H1 (cell line): Measurements from ENCODE around the gene SLC7A6OS. TPM values are rescaled to one million over a fixed set of nuclear protein-coding genes. Genes with fewer than 3 reads are reported as not detected.

ENCODE experiments used
- CTCF ChIA-PET: fragments of 300-600 bp; sonication (Branson Sonifier 250); formaldehyde crosslinking; loops from one replicate; lab custom pipeline; 2021; ENCODE audit not compliant: partially characterized antibody; lab: Charles Lee
- POLR2A ChIA-PET: fragments of 300-600 bp; sonication (Branson Sonifier 250); formaldehyde crosslinking; loops from one replicate; lab custom pipeline; 2021; ENCODE audit warnings: inconsistent platforms; ENCODE audit not compliant: partially characterized antibody; lab: Charles Lee
- DNase-seq, 2 experiments: peaks; one replicate each; pipeline versions ENCODE4 v3.0.0 to v3.0.0-alpha.2; 2010 to 2022; ENCODE audit warnings: low spot score in 2 of 2, low read depth in 1 of 2, mixed read lengths in 1 of 2
- FAIRE-seq: peaks from 2 replicates; lab custom pipeline; 2011; peaks lifted over from hg19 to GRCh38; lab: Jason Lieb, UNC
- H2AFZ ChIP-seq: 2 replicates; pipeline ENCODE4 v1.8.1; 2012; ENCODE audit warnings: low read length, inconsistent platforms
- H2AK5ac ChIP-seq: 2 replicates; pipeline ENCODE4 v1.6.1; 2013; ENCODE audit warnings: low read depth, low read length
- H2BK120ac ChIP-seq: replicated peaks from 2 replicates; pipeline ENCODE3; 2013; ENCODE audit warnings: low read depth, low read length, inconsistent platforms
- H2BK12ac ChIP-seq: 2 replicates; pipeline ENCODE4 v1.6.1; 2013; ENCODE audit warnings: low read depth, low read length
- H2BK15ac ChIP-seq: 2 replicates; pipeline ENCODE4 v1.6.1; 2013; ENCODE audit warnings: low read length
- H2BK20ac ChIP-seq: 2 replicates; pipeline ENCODE4 v1.6.1; 2013; ENCODE audit warnings: low read length
- H2BK5ac ChIP-seq: 2 replicates; pipeline ENCODE4 v1.6.1; 2013; ENCODE audit warnings: low read depth, low read length
- H3K14ac ChIP-seq: 2 replicates; pipeline ENCODE4 v1.6.1; 2013; ENCODE audit warnings: inconsistent platforms; ENCODE audit not compliant: insufficient read length
- H3K18ac ChIP-seq: 2 replicates; pipeline ENCODE4 v1.6.1; 2013; ENCODE audit warnings: low read length; ENCODE audit errors: extremely low read depth
- H3K23ac ChIP-seq: 2 replicates; pipeline ENCODE4 v1.6.1; 2013; ENCODE audit warnings: inconsistent platforms; ENCODE audit not compliant: insufficient read length
- H3K23me2 ChIP-seq: 2 replicates; pipeline ENCODE4 v1.6.1; 2013; ENCODE audit warnings: low read depth, low read length
- H3K27ac ChIP-seq: 2 replicates; pipeline ENCODE4 v1.6.1; 2011; ENCODE audit warnings: low read depth, low read length, inconsistent platforms
- H3K27me3 ChIP-seq, 4 experiments: replicated peaks in 1 of 4; 1 replicate in 1 of 4; 2 replicates in 3 of 4; pipeline versions ENCODE4 v1.6.1 to v1.8.1; 2011 to 2013; ENCODE audit warnings: low read length in 3 of 4, mild to moderate bottlenecking in 3 of 4, inconsistent platforms in 2 of 4, mixed read lengths in 2 of 4, moderate library complexity in 1 of 4; ENCODE audit not compliant: control insufficient read depth in 3 of 4, insufficient read depth in 3 of 4; ENCODE audit errors: extremely low read depth in 1 of 4
- H3K36me3 ChIP-seq, 4 experiments: 2 replicates each; pipeline versions ENCODE4 v1.6.1 to v1.8.1; 2011 to 2013; ENCODE audit warnings: mild to moderate bottlenecking in 4 of 4, low read length in 3 of 4, moderate library complexity in 2 of 4, control low read depth in 1 of 4, inconsistent platforms in 1 of 4; ENCODE audit not compliant: insufficient read depth in 4 of 4, control insufficient read depth in 2 of 4
- H3K4ac ChIP-seq: replicated peaks from 2 replicates; pipeline ENCODE3; 2013; ENCODE audit warnings: low read length, low read depth, mixed read lengths, inconsistent platforms; ENCODE audit not compliant: insufficient read length
- H3K4me1 ChIP-seq, 4 experiments: replicated peaks in 1 of 4; 1 replicate in 1 of 4; 2 replicates in 3 of 4; pipeline versions ENCODE4 v1.6.1 to v1.8.1; 2011 to 2013; ENCODE audit warnings: low read length in 3 of 4, inconsistent platforms in 2 of 4, mixed read lengths in 1 of 4; ENCODE audit not compliant: insufficient read depth in 4 of 4, control insufficient read depth in 3 of 4
- H3K4me2 ChIP-seq, 2 experiments: 2 replicates each; pipeline versions ENCODE4 v1.6.1 to v1.8.1; 2011 to 2013; ENCODE audit warnings: low read depth in 2 of 2, low read length in 2 of 2, control low read depth in 1 of 2, inconsistent platforms in 1 of 2, mild to moderate bottlenecking in 1 of 2; ENCODE audit not compliant: insufficient read depth in 1 of 2
- H3K4me3 ChIP-seq, 4 experiments: fragments of 200-600, 300-600 bp in 1 of 4; sonication (generic), shearing (Covaris generic), sonication (Bioruptor Twin) in 1 of 4; 2 replicates each; pipeline versions ENCODE4 v1.5.1 to v1.8.1; 2011 to 2016; ENCODE audit warnings: low read length in 4 of 4, low read depth in 3 of 4, control low read depth in 2 of 4, inconsistent platforms in 2 of 4, mild to moderate bottlenecking in 2 of 4, mixed read lengths in 1 of 4, moderate library complexity in 1 of 4; ENCODE audit not compliant: insufficient read depth in 2 of 4; ENCODE audit errors: extremely low read depth in 1 of 4
- H3K56ac ChIP-seq: replicated peaks from 2 replicates; pipeline ENCODE3; 2013; ENCODE audit warnings: low read depth, mild to moderate bottlenecking, mixed read lengths, low read length, inconsistent platforms; ENCODE audit not compliant: insufficient read length
- H3K79me1 ChIP-seq: 2 replicates; pipeline ENCODE4 v1.6.1; 2013; ENCODE audit warnings: low read depth, low read length, control low read depth
- H3K79me2 ChIP-seq, 2 experiments: 2 replicates each; pipeline versions ENCODE4 v1.6.1 to v1.8.1; 2012 to 2013; ENCODE audit warnings: low read length in 2 of 2, mild to moderate bottlenecking in 2 of 2, inconsistent platforms in 1 of 2; ENCODE audit not compliant: insufficient read depth in 2 of 2, control insufficient read depth in 1 of 2
- H3K9ac ChIP-seq, 4 experiments: replicated peaks in 1 of 4; 1 replicate in 1 of 4; 2 replicates in 3 of 4; pipeline versions ENCODE4 v1.6.1 to v1.8.1; 2011 to 2013; ENCODE audit warnings: low read depth in 3 of 4, low read length in 3 of 4, control low read depth in 2 of 4, mild to moderate bottlenecking in 2 of 4, moderate library complexity in 2 of 4, inconsistent platforms in 1 of 4; ENCODE audit errors: extremely low read depth in 1 of 4
- H3K9me3 ChIP-seq, 2 experiments: 2 replicates each; pipeline versions ENCODE4 v1.6.1 to v1.8.1; 2012 to 2013; ENCODE audit warnings: mild to moderate bottlenecking in 2 of 2, moderate library complexity in 2 of 2, control low read depth in 1 of 2, inconsistent platforms in 1 of 2, low read depth in 1 of 2, low read length in 1 of 2, mixed read lengths in 1 of 2; ENCODE audit not compliant: insufficient read depth in 2 of 2
- H4K20me1 ChIP-seq, 2 experiments: replicated peaks in 1 of 2; 2 replicates each; pipeline versions ENCODE3 to v1.8.1; 2011 to 2013; ENCODE audit warnings: inconsistent platforms in 2 of 2, low read length in 2 of 2, mild to moderate bottlenecking in 1 of 2; ENCODE audit not compliant: insufficient read depth in 2 of 2, control insufficient read depth in 1 of 2
- H4K5ac ChIP-seq: 2 replicates; pipeline ENCODE4 v1.6.1; 2013; ENCODE audit warnings: low read length, low read depth, mixed read lengths, inconsistent platforms; ENCODE audit not compliant: insufficient read length
- H4K8ac ChIP-seq: 2 replicates; pipeline ENCODE4 v1.8.0; 2013; ENCODE audit warnings: mild to moderate bottlenecking, moderate library complexity, low read length, inconsistent platforms; ENCODE audit not compliant: insufficient read depth; ENCODE audit errors: extremely low read depth
- H4K91ac ChIP-seq: replicated peaks from 2 replicates; pipeline ENCODE3; 2013; ENCODE audit warnings: low read length, mixed read lengths, inconsistent platforms; ENCODE audit not compliant: insufficient read length
- BRCA1 ChIP-seq: IDR thresholded peaks from 2 replicates; pipeline ENCODE4 v1.6.1; 2012; ENCODE audit warnings: low read depth, low read length, improper control_type of control experiment
- CBX5 ChIP-seq: fragments of 300-800, 300-1000 bp; sonication (generic); IDR thresholded peaks from 2 replicates; pipeline ENCODE4 v1.7.1; 2016; ENCODE audit warnings: antibody characterized with exemption, low read length, low read depth
- CBX8 ChIP-seq: fragments of 300-800, 300-1000 bp; sonication (generic); IDR thresholded peaks from 2 replicates; pipeline ENCODE4 v1.7.1; 2016; ENCODE audit warnings: low read depth, low read length, borderline replicate concordance
- HDAC2 ChIP-seq, 2 experiments: fragments of 300-600 bp in 1 of 2; sonication (generic) in 1 of 2; IDR thresholded peaks; 2 replicates each; pipeline ENCODE4 v1.6.1; 2011 to 2012; ENCODE audit warnings: low read depth in 2 of 2, low read length in 2 of 2, mild to moderate bottlenecking in 2 of 2, moderate library complexity in 2 of 2, borderline replicate concordance in 1 of 2, inconsistent platforms in 1 of 2
- KDM4A ChIP-seq: IDR thresholded peaks from one replicate; pipeline ENCODE4 v1.7.1; 2012; ENCODE audit warnings: low read depth, mild to moderate bottlenecking, moderate library complexity, low read length, inconsistent platforms; ENCODE audit not compliant: severe bottlenecking
- RBBP5 ChIP-seq: IDR thresholded peaks from 2 replicates; pipeline ENCODE4 v1.7.1; 2012; ENCODE audit warnings: low read depth, mild to moderate bottlenecking, inconsistent platforms, low read length, moderate library complexity, borderline replicate concordance
- RNF2 ChIP-seq: fragments of 200-900, 300-1000 bp; sonication (generic); IDR thresholded peaks from 2 replicates; pipeline ENCODE4 v1.7.1; 2016; ENCODE audit warnings: borderline replicate concordance, low read depth, mild to moderate bottlenecking, antibody characterized with exemption, low read length; ENCODE audit not compliant: poor library complexity, severe bottlenecking; ENCODE audit errors: missing control alignments
- SIRT6 ChIP-seq: IDR thresholded peaks from one replicate; pipeline ENCODE4 v1.7.1; 2012; ENCODE audit warnings: low read length, inconsistent platforms
- SIX5 ChIP-seq: IDR thresholded peaks from 2 replicates; pipeline ENCODE4 v1.6.1; 2011; ENCODE audit warnings: mild to moderate bottlenecking, low read depth, low read length
- SP2 ChIP-seq: IDR thresholded peaks from 2 replicates; pipeline ENCODE4 v1.6.1; 2012; ENCODE audit warnings: mild to moderate bottlenecking, low read length, inconsistent platforms
- SRF ChIP-seq: IDR thresholded peaks from 2 replicates; pipeline ENCODE4 v1.6.1; 2011; ENCODE audit warnings: mild to moderate bottlenecking, low read depth, low read length, moderate library complexity
- TAF1 ChIP-seq: IDR thresholded peaks from 2 replicates; pipeline ENCODE4 v1.6.1; 2011; ENCODE audit warnings: mild to moderate bottlenecking, low read depth, low read length
- TCF12 ChIP-seq: IDR thresholded peaks from 2 replicates; pipeline ENCODE4 v1.6.1; 2011; ENCODE audit warnings: low read depth, mild to moderate bottlenecking, low read length
- YY1 ChIP-seq: IDR thresholded peaks from 2 replicates; pipeline ENCODE4 v1.6.1; 2011; ENCODE audit warnings: low read depth, mild to moderate bottlenecking, low read length
- WGBS, 2 experiments: shearing (Covaris generic) in 1 of 2; methylation state at CpG; one replicate each; pipeline versions ENCODE4 v1.1.6 to v1.1.7; 2013 to 2015; ENCODE audit warnings: low lambda C conversion rate in 2 of 2, mixed read lengths in 2 of 2, inconsistent platforms in 1 of 2, low coverage in 1 of 2, missing lambda C conversion rate in 1 of 2; ENCODE audit not compliant: insufficient replicate concordance in 2 of 2, insufficient coverage in 1 of 2, insufficient read length in 1 of 2; ENCODE audit errors: extremely low coverage in 1 of 2, missing lambda C conversion rate in 1 of 2; 5-methylcytosine and 5-hydroxymethylcytosine counted together
- polyA plus RNA-seq, 7 experiments: library from polyadenylated mRNA; depleted of rRNA in 3 of 7; stranded (reverse) in 5 of 7; unstranded in 2 of 7; fragments of >200 nt in 5 of 7; fragments of 200-250 nt in 2 of 7; gene quantifications; 1 replicate in 5 of 7; 2 replicates in 1 of 7; 4 replicates in 1 of 7; pipeline versions ENCODE4 v1.2.1 to v1.2.3, GENCODE V29; 2011 to 2013; ENCODE audit warnings: missing spikeins in 2 of 7, mixed read lengths in 2 of 7
- total RNA-seq: library from RNA; stranded (reverse); fragmentation: NEBNext Ultra II Directional; extraction: Animal tissue kit (Norgen Biotek cat#: 25700); gene quantifications from 2 replicates; pipeline ENCODE4 v1.2.1, GENCODE V29; 2021

Gene SLC7A6OS
- total and polyA plus RNA-seq, 2 of the 8 experiments (the other 6 are each of a cell fraction or from before 2014, with no cell fraction given) = 7.3 to 21.3 TPM

DNA sequence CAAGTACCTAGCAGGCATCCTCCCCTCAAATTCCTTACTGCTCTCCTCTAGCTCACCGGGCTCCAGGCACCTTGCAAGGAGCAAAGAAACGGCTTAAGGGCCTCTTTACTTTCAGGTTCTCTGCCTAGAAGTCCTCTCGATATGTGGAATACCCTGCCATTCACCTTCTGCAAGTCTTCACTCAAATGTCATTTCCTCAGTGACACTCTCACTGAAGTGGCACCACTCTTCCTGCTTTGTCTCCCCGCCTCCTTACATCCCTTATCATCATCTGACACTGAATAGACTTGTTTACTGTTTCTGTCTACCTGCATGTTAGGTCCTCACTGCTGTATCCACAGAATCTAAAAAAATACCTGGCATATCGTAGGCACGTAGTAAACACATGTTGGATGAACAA, 947 bp downstream of the SLC7A6OS start:
- Histone ChIP-seq H2BK120ac (no peak overlapping the region), H3K36me3 (peaks cover 0 to 33% (median 12%) of the 10 kb centered on the region in 4 experiments; a peak in 7 of 8 replicates), H3K4ac (no peak overlapping the region), H2AK5ac (no peak overlapping the region), H3K79me1 (peaks cover 5% of the 10 kb centered on the region; the same call in 1 of the 2 replicates), H3K18ac (no peak overlapping the region), H3K4me3 (peak overlapping the region; percentile 69 to 96 (median 86)), H2AFZ (no peak overlapping the region), H3K14ac (no peak overlapping the region), H4K20me1 (peaks cover 0 to 7% of the 10 kb centered on the region in 2 experiments), H4K91ac (no peak overlapping the region), H2BK5ac (no peak overlapping the region), H3K79me2 (peaks cover 4 to 29% of the 10 kb centered on the region in 2 experiments), H2BK12ac (no peak overlapping the region), H2BK20ac (no peak overlapping the region), H3K9ac (peak overlapping the region; percentile 49 to 89 (median 83)), H3K23me2 (peaks cover 9% of the 10 kb centered on the region; the same call in 1 of the 2 replicates), H3K56ac (no peak overlapping the region), H4K5ac (peak overlapping the region; percentile 6), H4K8ac (no peak overlapping the region), H3K4me2 (peak overlapping the region; percentile 93 to 98), H3K9me3 (no peaks in the 10 kb centered on the region), H3K23ac (peak overlapping the region; percentile 42), H3K27me3 (no peaks in the 10 kb centered on the region), H2BK15ac (no peak overlapping the region), H3K27ac (no peak overlapping the region), H3K4me1 (peaks cover 3 to 6% (median 4%) of the 10 kb centered on the region in 4 experiments; a peak in 5 of 7 replicates)
- DNase-seq = no peak
- CTCF ChIA-PET = interaction anchor here (0.9 to 1.3 kb wide), 2 partner anchors 46 to 48 kb away, joined by 3 to 6 read pairs; partner anchors contain the start of gene SLC7A6
- 75% methylated on average over 6 of the region's 6 CpGs; no CpG with 5 or more reads in 1 of the 2 experiments for WGBS, 2 experiments
- FAIRE-seq = no peak
- POLR2A ChIA-PET = interaction anchor here (0.7 to 3.8 kb wide), 4 partner anchors 10 to 65 kb away, joined by 3 to 35 read pairs (median 11); partner anchors contain the start of gene PLA2G15
- TF ChIP-seq SP2 = no peak
- no peak for TF ChIP-seq BRCA1
- TF ChIP-seq HDAC2 (IDR thresholded peaks at IDR 0.05; ENCODE audit: borderline replicate concordance in 1 of 2, low read depth in 2 of 2, low read length in 2 of 2) = no peak
- no peak for TF ChIP-seq SIX5
- TF ChIP-seq TAF1 = no peak
- TF ChIP-seq SIRT6 = no peak
- no peak for TF ChIP-seq RBBP5
- TF ChIP-seq YY1 = no peak
- TF ChIP-seq CBX5 = no peak
- no peak for TF ChIP-seq RNF2
- no peak for TF ChIP-seq SRF
- TF ChIP-seq TCF12 = no peak
- no peak for TF ChIP-seq KDM4A
- TF ChIP-seq CBX8 = no peak
